ENCODE results near the gene IER5.

DNA sequence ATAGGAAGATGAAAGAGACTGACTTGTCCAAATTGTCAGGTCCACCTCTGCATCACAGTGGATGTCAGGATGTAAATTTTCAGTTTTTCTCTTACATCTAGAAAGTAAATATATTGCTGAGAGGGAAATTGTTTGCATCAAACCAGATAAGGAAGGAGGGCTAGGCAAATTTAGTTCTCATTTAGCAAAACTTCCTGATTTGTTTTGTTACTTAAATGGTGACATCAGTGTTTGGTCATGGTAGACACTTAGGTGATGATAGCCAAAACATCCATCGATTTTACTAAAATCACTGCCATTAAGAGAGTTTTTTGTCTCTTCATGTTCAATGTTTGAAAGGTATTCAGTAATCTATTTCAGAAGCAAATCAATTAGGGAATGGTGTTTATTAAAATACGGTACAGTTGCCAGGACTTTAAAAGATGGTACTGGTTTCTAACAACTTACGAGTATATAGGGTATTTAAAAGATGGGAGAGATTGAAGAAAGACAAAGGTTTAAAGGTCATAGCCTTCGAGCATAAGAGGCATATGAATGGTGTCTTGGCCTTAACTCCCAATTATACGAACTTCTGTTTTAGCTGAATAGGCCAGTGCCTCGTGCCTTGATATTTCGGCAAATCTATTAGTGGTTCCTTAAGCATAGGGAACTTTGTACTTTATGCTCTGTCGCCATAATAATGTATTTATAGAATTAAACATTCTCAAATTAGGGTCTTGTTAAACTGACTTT is 3.0 kb downstream of the IER5 start:
- TF ChIP-seq EZH2phosphoT487 (IDR thresholded peaks at IDR 0.05; ENCODE audit: insufficient read depth, low read depth) (no peak), EZH2 (IDR thresholded peaks at IDR 0.05; ENCODE audit: insufficient read depth, poor library complexity, severe bottlenecking) (no peak)
